GM23338 (cell line): ENCODE measurements around the gene RABGAP1L. TPM values are rescaled to one million over a fixed set of nuclear protein-coding genes. Genes with fewer than 3 reads are reported as not detected.

Source experiments
- ATAC-seq: fragments of 200-7000 bp; cut with Tn5 transposase; 3 replicates; pipeline ENCODE4 v1.9.1; 2020
- DNase-seq: peaks from one replicate; pipeline ENCODE4 v3.0.0-alpha.2; 2015; ENCODE audit warnings: low spot score
- H2AFZ ChIP-seq: fragments of 200-600 bp; sonication (generic); 2 replicates; pipeline ENCODE4 v1.8.0; 2016; ENCODE audit warnings: antibody characterized with exemption, mild to moderate bottlenecking, moderate library complexity
- H3F3A ChIP-seq: fragments of 200-600 bp; sonication (generic); replicated peaks from 2 replicates; pipeline ENCODE4 v1.8.0; 2017; ENCODE audit warnings: antibody characterized with exemption, mixed run types, low read depth
- H3K27ac ChIP-seq: fragments of 200-600 bp; sonication (generic); 2 replicates; pipeline ENCODE4 v1.6.1; 2016; ENCODE audit warnings: low read depth
- H3K27me3 ChIP-seq: fragments of 200-600 bp; sonication (generic); 2 replicates; pipeline ENCODE4 v1.8.0; 2016; ENCODE audit warnings: mild to moderate bottlenecking, mixed run types, moderate library complexity; ENCODE audit not compliant: insufficient read depth
- H3K36me3 ChIP-seq: fragments of 200-600 bp; sonication (generic); 2 replicates; pipeline ENCODE4 v1.8.0; 2016; ENCODE audit warnings: mild to moderate bottlenecking; ENCODE audit not compliant: insufficient read depth
- H3K4me1 ChIP-seq: fragments of 200-600 bp; sonication (generic); 2 replicates; pipeline ENCODE4 v1.8.0; 2016; ENCODE audit warnings: mild to moderate bottlenecking, moderate library complexity; ENCODE audit not compliant: insufficient read depth
- H3K4me2 ChIP-seq: fragments of 200-600 bp; sonication (generic); 2 replicates; pipeline ENCODE4 v1.7.1; 2017; ENCODE audit warnings: mixed run types
- H3K4me3 ChIP-seq: fragments of 200-600 bp; sonication (generic); 2 replicates; pipeline ENCODE4 v1.6.1; 2016; ENCODE audit warnings: mixed run types
- H3K79me2 ChIP-seq: fragments of 200-600 bp; sonication (generic); replicated peaks from 2 replicates; pipeline ENCODE4 v1.8.0; 2017; ENCODE audit warnings: mild to moderate bottlenecking; ENCODE audit not compliant: insufficient read depth
- H3K9me2 ChIP-seq: fragments of 200-600 bp; sonication (generic); 2 replicates; pipeline ENCODE4 v1.8.0; 2017; ENCODE audit not compliant: insufficient read depth
- H4K20me1 ChIP-seq: fragments of 200-600 bp; sonication (generic); replicated peaks from 2 replicates; pipeline ENCODE4 v1.8.0; 2017; ENCODE audit warnings: mild to moderate bottlenecking; ENCODE audit not compliant: insufficient read depth
- H3K27ac Mint-ChIP-seq: 2 replicates; pipeline ENCODE4 v1.8.0; 2020; ENCODE audit warnings: inconsistent platforms, mild to moderate bottlenecking, moderate library complexity, mixed read lengths
- H3K27me3 Mint-ChIP-seq: 3 replicates; pipeline ENCODE4 v1.8.0; 2022; ENCODE audit warnings: low read depth, mild to moderate bottlenecking, moderate library complexity, mixed read lengths, inconsistent platforms; ENCODE audit not compliant: insufficient read depth, poor library complexity
- H3K36me3 Mint-ChIP-seq: 3 replicates; pipeline ENCODE4 v1.8.0; 2021; ENCODE audit warnings: low read depth, mild to moderate bottlenecking, inconsistent platforms, moderate library complexity, mixed read lengths
- H3K4me1 Mint-ChIP-seq: 3 replicates; pipeline ENCODE4 v1.8.0; 2020; ENCODE audit warnings: mild to moderate bottlenecking, inconsistent platforms, mixed read lengths
- H3K4me3 Mint-ChIP-seq: 3 replicates; pipeline ENCODE4 v1.8.0; 2021; ENCODE audit warnings: moderate library complexity, mild to moderate bottlenecking, inconsistent platforms, mixed read lengths
- H3K9me3 Mint-ChIP-seq: 3 replicates; pipeline ENCODE4 v1.8.0; 2020; ENCODE audit warnings: moderate library complexity, mild to moderate bottlenecking, inconsistent platforms, mixed read lengths
- CTCF ChIP-seq, 2 experiments: fragments of 200-600 bp in 1 of 2; sonication (generic) in 1 of 2; conservative IDR thresholded peaks; 2 replicates each; pipeline versions ENCODE4 v1.5.1 to v1.6.1; 2016 to 2017; ENCODE audit warnings: antibody characterized with exemption in 2 of 2, low read depth in 2 of 2, mild to moderate bottlenecking in 2 of 2, moderate library complexity in 1 of 2
- ETS1 ChIP-seq: IDR thresholded peaks from 2 replicates; pipeline ENCODE4 v1.6.1; 2016; ENCODE audit warnings: antibody characterized with exemption
- EZH2 ChIP-seq: fragments of 200-600 bp; sonication (generic); IDR thresholded peaks from one replicate; pipeline ENCODE4 v1.8.0; 2017; ENCODE audit warnings: antibody characterized with exemption, mild to moderate bottlenecking, low read depth; ENCODE audit not compliant: unreplicated experiment
- EZH2phosphoT487 ChIP-seq: fragments of 200-600 bp; sonication (generic); IDR thresholded peaks from one replicate; pipeline ENCODE4 v1.8.1; 2018; ENCODE audit warnings: antibody characterized with exemption; ENCODE audit not compliant: unreplicated experiment
- JUNB ChIP-seq: IDR thresholded peaks from one replicate; pipeline ENCODE4 v1.6.1; 2016; ENCODE audit warnings: antibody characterized with exemption; ENCODE audit not compliant: unreplicated experiment
- NANOG ChIP-seq: IDR thresholded peaks from 2 replicates; pipeline ENCODE4 v1.6.1; 2016; ENCODE audit warnings: antibody characterized with exemption, borderline replicate concordance
- POLR2AphosphoS5 ChIP-seq: IDR thresholded peaks from 2 replicates; pipeline ENCODE4 v1.6.1; 2016; ENCODE audit warnings: antibody characterized with exemption, low read depth
- REST ChIP-seq: IDR thresholded peaks from one replicate; pipeline ENCODE4 v1.6.1; 2018; ENCODE audit warnings: antibody characterized with exemption; ENCODE audit not compliant: unreplicated experiment
- STAT1 ChIP-seq: IDR thresholded peaks from one replicate; pipeline ENCODE4 v1.6.1; 2016; ENCODE audit warnings: antibody characterized with exemption; ENCODE audit not compliant: unreplicated experiment
- ZNF114 ChIP-seq: fragments of 250-450 bp; sonication (Bioruptor Pico); IDR thresholded peaks from 2 replicates; pipeline ENCODE4 v1.5.0; 2020; ENCODE audit warnings: mild to moderate bottlenecking, moderate library complexity
- ZNF462 ChIP-seq: fragments of 250-450 bp; sonication (Bioruptor Pico); IDR thresholded peaks from 2 replicates; pipeline ENCODE4 v1.5.0; 2020; ENCODE audit warnings: mild to moderate bottlenecking, moderate library complexity
- polyA plus RNA-seq: library from polyadenylated mRNA; unstranded; fragments of >200 nt; fragmentation: Nextera tagmentation; extraction: Ambion mirVana; gene quantifications from 2 replicates; pipeline ENCODE4 v1.2.1, GENCODE V29; 2016
- total RNA-seq: library from RNA; depleted of rRNA; stranded (reverse); fragments of >200 nt; shearing (Covaris generic); gene quantifications from 2 replicates; pipeline ENCODE4 v1.2.3, GENCODE V29; 2014

RABGAP1L gene
- total and polyA plus RNA-seq, 2 experiments from 2014 or later, result 83.2 to 136 TPM

- Histone ChIP-seq H3K27me3 (no peaks in the 10 kb centered on the region), H3K36me3 (no peaks in the 10 kb centered on the region), H3K9me2 (no peaks in the 10 kb centered on the region), H4K20me1 (no peaks in the 10 kb centered on the region), H3K27ac (no peak overlapping the region), H3K4me1 (peaks cover 11% of the 10 kb centered on the region; the same call in 1 of the 2 replicates), H3K4me2 (no peak overlapping the region), H3K4me3 (no peak overlapping the region), H2AFZ (no peak overlapping the region), H3K79me2 (no peaks in the 10 kb centered on the region), H3F3A (no peaks in the 10 kb centered on the region)
- no peak for TF ChIP-seq CTCF (conservative IDR thresholded peaks at IDR 0.05; ENCODE audit: low read depth in 2 of 2)
- no peak for TF ChIP-seq STAT1
- TF ChIP-seq ZNF114 (CRISPR knock-in tag), result no peak
- TF ChIP-seq EZH2, result no peak
- no peak for TF ChIP-seq REST
- no peak for TF ChIP-seq ZNF462 (CRISPR knock-in tag)
- no peak for TF ChIP-seq JUNB
- TF ChIP-seq ETS1, result no peak
- no peak for TF ChIP-seq NANOG
- no peak for TF ChIP-seq EZH2phosphoT487
- TF ChIP-seq POLR2AphosphoS5, result no peak
- H3K36me3 Mint-ChIP-seq, result no peaks in the 10 kb centered on the region
- H3K4me3 Mint-ChIP-seq, result no peak overlapping the region
- H3K4me1 Mint-ChIP-seq, result peaks cover 14% of the 10 kb centered on the region
- ATAC-seq, result no peak
- no peaks in the 10 kb centered on the region for H3K9me3 Mint-ChIP-seq
- no peak overlapping the region for H3K27ac Mint-ChIP-seq
- DNase-seq, result no peak
- H3K27me3 Mint-ChIP-seq, result peaks cover 2% of the 10 kb centered on the region
Observed at GRCh38 chr1:174704300-174704699, 545.0 kb downstream of the RABGAP1L start.
